ENCODE data around the gene TFF2.

DNA sequence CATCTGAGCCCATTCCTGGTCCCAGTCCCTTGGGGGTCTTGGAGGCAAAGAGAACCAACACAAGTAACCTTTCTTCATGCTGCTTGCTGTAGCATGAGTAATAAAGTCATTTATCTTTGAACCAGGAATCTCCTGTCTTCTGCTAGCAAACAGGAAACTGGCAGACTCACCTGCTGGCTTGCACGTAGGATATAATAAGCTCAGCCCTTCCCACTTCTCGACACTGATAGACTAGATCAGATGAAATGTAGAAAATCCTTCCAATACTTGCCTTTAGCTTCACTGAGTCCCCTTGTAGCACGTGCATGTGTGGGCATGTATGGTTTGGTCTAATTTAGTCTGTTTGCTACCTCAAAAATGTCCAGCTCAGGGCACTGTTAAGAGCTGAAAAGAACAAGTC is 6.5 kb upstream of the TFF2 start:
- TF ChIP-seq CTCF (IDR thresholded peaks at IDR 0.05): no peak
- TF ChIP-seq POLR2A (IDR thresholded peaks at IDR 0.05): no peak
- TF ChIP-seq POLR2AphosphoS5 (IDR thresholded peaks at IDR 0.05; ENCODE audit: insufficient read depth in 1 of 2, low read depth in 1 of 2): no peak

Data from vagina (tissue), 2 donors.